Liver (tissue), 9 donors: Measurements from ENCODE around the gene PEAR1. TPM values are rescaled to one million over a fixed set of nuclear protein-coding genes. Genes with fewer than 3 reads are reported as not detected.

ENCODE experiments used
- DNase-seq: peaks from one replicate; pipeline ENCODE4 v3.0.0-alpha.2; 2017; ENCODE audit warnings: low spot score
- H3K27ac ChIP-seq, 2 donors: one replicate each; pipeline ENCODE4 v1.7.0; 2013; ENCODE audit warnings: inconsistent platforms in 2 of 2, low read length in 2 of 2, control low read depth in 1 of 2, low read depth in 1 of 2, mild to moderate bottlenecking in 1 of 2
- H3K27me3 ChIP-seq, 4 donors: one replicate each; pipeline versions ENCODE4 v1.6.1 to v1.7.0; 2013; ENCODE audit warnings: low read length in 3 of 4, inconsistent platforms in 1 of 4, mild to moderate bottlenecking in 1 of 4, moderate library complexity in 1 of 4; ENCODE audit not compliant: control insufficient read depth in 4 of 4, insufficient read depth in 4 of 4
- H3K36me3 ChIP-seq, 4 donors: one replicate each; pipeline versions ENCODE4 v1.6.1 to v1.7.0; 2013; ENCODE audit warnings: low read length in 3 of 4, mild to moderate bottlenecking in 3 of 4, low read depth in 1 of 4, moderate library complexity in 1 of 4; ENCODE audit not compliant: control insufficient read depth in 4 of 4, insufficient read depth in 3 of 4
- H3K4me1 ChIP-seq, 4 donors: one replicate each; pipeline versions ENCODE4 v1.6.1 to v1.7.0; 2013; ENCODE audit warnings: low read length in 3 of 4, mild to moderate bottlenecking in 3 of 4, moderate library complexity in 1 of 4; ENCODE audit not compliant: control insufficient read depth in 4 of 4, insufficient read depth in 4 of 4
- H3K4me3 ChIP-seq, 3 donors: one replicate each; pipeline versions ENCODE4 v1.6.1 to v1.7.0; 2013; ENCODE audit warnings: low read length in 3 of 3, control low read depth in 1 of 3, low read depth in 1 of 3, mild to moderate bottlenecking in 1 of 3
- H3K9ac ChIP-seq, 2 donors: one replicate each; pipeline ENCODE4 v1.7.0; 2013; ENCODE audit warnings: low read length in 2 of 2, mild to moderate bottlenecking in 2 of 2, moderate library complexity in 2 of 2, control low read depth in 1 of 2, low read depth in 1 of 2
- H3K9me3 ChIP-seq, 4 donors: one replicate each; pipeline versions ENCODE4 v1.6.1 to v1.7.0; 2013; ENCODE audit warnings: low read length in 3 of 4; ENCODE audit not compliant: control insufficient read depth in 4 of 4
- EGR1 ChIP-seq, 2 donors: IDR thresholded peaks; 2 replicates each; pipeline ENCODE4 v1.6.1; 2016 to 2018; ENCODE audit warnings: antibody characterized with exemption in 2 of 2, low read depth in 2 of 2
- FOXA1 ChIP-seq: IDR thresholded peaks from 2 replicates; pipeline ENCODE4 v1.6.1; 2016; ENCODE audit warnings: antibody characterized with exemption
- FOXA2 ChIP-seq: IDR thresholded peaks from 2 replicates; pipeline ENCODE4 v1.6.1; 2016; ENCODE audit warnings: antibody characterized with exemption
- GABPA ChIP-seq, 2 donors: IDR thresholded peaks in 1 of 2; conservative IDR thresholded peaks in 1 of 2; 2 replicates each; pipeline ENCODE4 v1.6.1; 2016; ENCODE audit warnings: antibody characterized with exemption in 2 of 2, mild to moderate bottlenecking in 1 of 2, moderate library complexity in 1 of 2
- HNF4A ChIP-seq, 2 donors: conservative IDR thresholded peaks; 2 replicates each; pipeline ENCODE4 v1.6.1; 2016; ENCODE audit warnings: antibody characterized with exemption in 2 of 2, mild to moderate bottlenecking in 2 of 2
- HNF4G ChIP-seq: IDR thresholded peaks from 2 replicates; pipeline ENCODE4 v1.6.1; 2016; ENCODE audit warnings: antibody characterized with exemption
- JUND ChIP-seq, 2 donors: IDR thresholded peaks; 2 replicates each; pipeline ENCODE4 v1.6.1; 2016; ENCODE audit warnings: antibody characterized with exemption in 2 of 2
- NR2F2 ChIP-seq: IDR thresholded peaks from 2 replicates; pipeline ENCODE4 v1.6.1; 2016; ENCODE audit warnings: antibody characterized with exemption
- RAD21 ChIP-seq, 2 donors: IDR thresholded peaks; 2 replicates each; pipeline ENCODE4 v1.6.1; 2016; ENCODE audit warnings: antibody characterized with exemption in 2 of 2, mild to moderate bottlenecking in 2 of 2
- REST ChIP-seq: IDR thresholded peaks from 2 replicates; pipeline ENCODE4 v1.6.1; 2016; ENCODE audit warnings: antibody characterized with exemption, mild to moderate bottlenecking
- RXRA ChIP-seq, 2 donors: IDR thresholded peaks; 2 replicates each; pipeline ENCODE4 v1.6.1; 2017 to 2018; ENCODE audit warnings: antibody characterized with exemption in 2 of 2, mild to moderate bottlenecking in 1 of 2
- SP1 ChIP-seq: IDR thresholded peaks from 2 replicates; pipeline ENCODE4 v1.6.1; 2018; ENCODE audit warnings: antibody characterized with exemption, mild to moderate bottlenecking
- YY1 ChIP-seq: IDR thresholded peaks from 2 replicates; pipeline ENCODE4 v1.6.1; 2016; ENCODE audit warnings: antibody characterized with exemption, mild to moderate bottlenecking
- WGBS: extraction: QIAGEN DNeasy Blood & Tissue Kit; methylation state at CpG from one replicate; pipeline ENCODE4 v1.1.7; 2013; 5-methylcytosine and 5-hydroxymethylcytosine counted together
- polyA plus RNA-seq, 2 donors: library from polyadenylated mRNA; stranded (reverse) in 1 of 2; unstranded in 1 of 2; fragments of 200-250 nt in 1 of 2; fragments of >200 nt in 1 of 2; fragmentation: Nextera tagmentation in 1 of 2; extraction: Ambion mirVana in 1 of 2; gene quantifications; one replicate each; pipeline versions ENCODE4 v1.2.1 to v1.2.3, GENCODE V29; 2013 to 2015
- total RNA-seq, 2 donors: library from RNA; depleted of rRNA; stranded (reverse); fragments of >200 nt; gene quantifications; one replicate each; pipeline ENCODE4 v1.2.3, GENCODE V29; 2014
- TF ChIP-seq, protein P1 (sequence below): IDR thresholded peaks from 2 replicates; pipeline ENCODE4 v1.6.1; 2016; ENCODE audit warnings: antibody characterized with exemption
- TF ChIP-seq, protein P2 (sequence below): IDR thresholded peaks from 2 replicates; pipeline ENCODE4 v1.6.1; 2016; ENCODE audit warnings: antibody characterized with exemption
- TF ChIP-seq, protein P3 (sequence below): fragments of 150-350 bp; IDR thresholded peaks from 2 replicates; pipeline ENCODE4 v1.5.1; 2017; ENCODE audit warnings: improper control_type of control experiment, low read depth, low read length; ENCODE audit not compliant: missing input control
- donor health status: healthy.
- donor health status: healthy.
- donor health status: healthy.
- donor health status: healthy.
- donor health status: healthy.

Gene PEAR1
- total and polyA plus RNA-seq, 4 donors: 2.1 to 4.4 (median 3.1) TPM

GRCh38 chr1:156895927-156896326, 2.4 kb downstream of the PEAR1 start (continued):
- TF ChIP-seq REST (no peak), EGR1 (IDR thresholded peaks at IDR 0.05; ENCODE audit: low read depth in 2 of 2) (no peak), FOXA2 (no peak), RXRA (IDR thresholded peaks at IDR 0.05) (no peak), HNF4A (conservative IDR thresholded peaks at IDR 0.05) (no peak), SP1 (no peak), NR2F2 (no peak), GABPA (IDR thresholded peaks at IDR 0.05 in 1 of 2, conservative IDR thresholded peaks at IDR 0.05 in 1 of 2) (no peak), RAD21 (IDR thresholded peaks at IDR 0.05) (no peak), HNF4G (no peak), FOXA1 (no peak), YY1 (no peak), JUND (IDR thresholded peaks at IDR 0.05) (no peak)
- TF ChIP-seq, protein P1, sequence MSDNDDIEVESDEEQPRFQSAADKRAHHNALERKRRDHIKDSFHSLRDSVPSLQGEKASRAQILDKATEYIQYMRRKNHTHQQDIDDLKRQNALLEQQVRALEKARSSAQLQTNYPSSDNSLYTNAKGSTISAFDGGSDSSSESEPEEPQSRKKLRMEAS: no peak
- TF ChIP-seq, protein P2, sequence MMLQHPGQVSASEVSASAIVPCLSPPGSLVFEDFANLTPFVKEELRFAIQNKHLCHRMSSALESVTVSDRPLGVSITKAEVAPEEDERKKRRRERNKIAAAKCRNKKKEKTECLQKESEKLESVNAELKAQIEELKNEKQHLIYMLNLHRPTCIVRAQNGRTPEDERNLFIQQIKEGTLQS: no peak

GRCh38 chr1:156896490-156897033, 3.0 kb downstream of the PEAR1 start:
- TF ChIP-seq HNF4A (conservative IDR thresholded peaks at IDR 0.05) (no peak), NR2F2 (peak; percentile 33)
- Histone ChIP-seq H3K36me3 (no peaks in the 10 kb centered on the region), H3K9ac (no peak overlapping the region), H3K9me3 (no peaks in the 10 kb centered on the region), H3K27me3 (peaks cover 0 to 4% (median 2%) of the 10 kb centered on the region in 4 donors), H3K27ac (peak overlapping the region; percentile 41 to 46), H3K4me1 (peaks cover 0 to 36% (median 11%) of the 10 kb centered on the region in 4 donors), H3K4me3 (no peak overlapping the region)
- 82% methylated on average over 16 of the region's 16 CpGs for WGBS
- no peak for DNase-seq

DNA sequence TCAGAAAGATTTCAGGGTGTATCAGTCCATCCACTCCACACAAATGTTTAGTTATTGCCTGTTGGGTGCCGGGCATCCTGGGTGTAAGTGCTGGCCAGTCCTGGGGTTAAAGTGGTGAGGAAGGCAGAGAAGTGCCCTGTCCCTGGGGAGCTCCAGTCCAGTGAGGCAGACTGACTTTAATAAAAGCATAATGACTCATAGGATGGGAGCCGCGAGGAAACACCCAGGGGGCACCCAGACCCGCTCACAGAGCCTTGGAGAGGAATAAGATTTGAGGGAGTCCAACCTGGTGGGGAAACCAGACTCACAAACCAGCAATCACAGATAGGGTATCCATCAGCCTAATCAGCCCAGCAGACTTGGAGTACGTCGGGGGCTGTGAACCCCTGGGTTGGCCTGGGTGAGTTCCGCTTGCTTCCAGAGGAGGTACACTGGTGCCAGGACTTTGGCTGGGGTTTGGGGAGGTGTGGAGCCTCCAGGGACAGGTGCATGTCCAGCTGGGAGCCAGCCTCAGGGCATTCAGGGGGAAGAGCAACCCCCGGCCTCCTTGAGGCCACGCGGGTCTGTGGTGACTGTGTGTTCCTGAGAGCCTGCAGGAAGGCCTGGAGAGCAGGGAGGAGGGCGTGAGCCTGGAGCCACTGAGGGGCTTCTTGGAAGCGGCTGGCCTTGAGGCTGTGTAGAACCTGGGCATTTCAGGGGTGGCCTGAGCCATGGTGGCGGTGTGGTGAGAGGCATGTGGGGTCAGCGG, 3.7 kb downstream of the PEAR1 start:
- Histone ChIP-seq H3K4me1 (peaks cover 0 to 33% (median 7%) of the 10 kb centered on the region in 4 donors), H3K27me3 (peaks cover 0 to 4% (median 2%) of the 10 kb centered on the region in 4 donors)
- 80% methylated on average over 14 of the region's 14 CpGs for WGBS

More for the DNA sequence above, 3.7 kb downstream of the PEAR1 start:
- H3K9ac ChIP-seq: no peak overlapping the region
- TF ChIP-seq, protein P3, sequence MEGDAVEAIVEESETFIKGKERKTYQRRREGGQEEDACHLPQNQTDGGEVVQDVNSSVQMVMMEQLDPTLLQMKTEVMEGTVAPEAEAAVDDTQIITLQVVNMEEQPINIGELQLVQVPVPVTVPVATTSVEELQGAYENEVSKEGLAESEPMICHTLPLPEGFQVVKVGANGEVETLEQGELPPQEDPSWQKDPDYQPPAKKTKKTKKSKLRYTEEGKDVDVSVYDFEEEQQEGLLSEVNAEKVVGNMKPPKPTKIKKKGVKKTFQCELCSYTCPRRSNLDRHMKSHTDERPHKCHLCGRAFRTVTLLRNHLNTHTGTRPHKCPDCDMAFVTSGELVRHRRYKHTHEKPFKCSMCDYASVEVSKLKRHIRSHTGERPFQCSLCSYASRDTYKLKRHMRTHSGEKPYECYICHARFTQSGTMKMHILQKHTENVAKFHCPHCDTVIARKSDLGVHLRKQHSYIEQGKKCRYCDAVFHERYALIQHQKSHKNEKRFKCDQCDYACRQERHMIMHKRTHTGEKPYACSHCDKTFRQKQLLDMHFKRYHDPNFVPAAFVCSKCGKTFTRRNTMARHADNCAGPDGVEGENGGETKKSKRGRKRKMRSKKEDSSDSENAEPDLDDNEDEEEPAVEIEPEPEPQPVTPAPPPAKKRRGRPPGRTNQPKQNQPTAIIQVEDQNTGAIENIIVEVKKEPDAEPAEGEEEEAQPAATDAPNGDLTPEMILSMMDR: no peak
- no peak for TF ChIP-seq EGR1 (IDR thresholded peaks at IDR 0.05; ENCODE audit: low read depth in 2 of 2)
- TF ChIP-seq, protein P2: no peak
- H3K36me3 ChIP-seq: no peaks in the 10 kb centered on the region
- no peak for DNase-seq
- peak overlapping the region; percentile 46 to 58 for H3K27ac ChIP-seq
- no peak overlapping the region for H3K4me3 ChIP-seq
- H3K9me3 ChIP-seq: no peaks in the 10 kb centered on the region
